ENCODE results near the gene OTOG.

OTOG gene, protein sequence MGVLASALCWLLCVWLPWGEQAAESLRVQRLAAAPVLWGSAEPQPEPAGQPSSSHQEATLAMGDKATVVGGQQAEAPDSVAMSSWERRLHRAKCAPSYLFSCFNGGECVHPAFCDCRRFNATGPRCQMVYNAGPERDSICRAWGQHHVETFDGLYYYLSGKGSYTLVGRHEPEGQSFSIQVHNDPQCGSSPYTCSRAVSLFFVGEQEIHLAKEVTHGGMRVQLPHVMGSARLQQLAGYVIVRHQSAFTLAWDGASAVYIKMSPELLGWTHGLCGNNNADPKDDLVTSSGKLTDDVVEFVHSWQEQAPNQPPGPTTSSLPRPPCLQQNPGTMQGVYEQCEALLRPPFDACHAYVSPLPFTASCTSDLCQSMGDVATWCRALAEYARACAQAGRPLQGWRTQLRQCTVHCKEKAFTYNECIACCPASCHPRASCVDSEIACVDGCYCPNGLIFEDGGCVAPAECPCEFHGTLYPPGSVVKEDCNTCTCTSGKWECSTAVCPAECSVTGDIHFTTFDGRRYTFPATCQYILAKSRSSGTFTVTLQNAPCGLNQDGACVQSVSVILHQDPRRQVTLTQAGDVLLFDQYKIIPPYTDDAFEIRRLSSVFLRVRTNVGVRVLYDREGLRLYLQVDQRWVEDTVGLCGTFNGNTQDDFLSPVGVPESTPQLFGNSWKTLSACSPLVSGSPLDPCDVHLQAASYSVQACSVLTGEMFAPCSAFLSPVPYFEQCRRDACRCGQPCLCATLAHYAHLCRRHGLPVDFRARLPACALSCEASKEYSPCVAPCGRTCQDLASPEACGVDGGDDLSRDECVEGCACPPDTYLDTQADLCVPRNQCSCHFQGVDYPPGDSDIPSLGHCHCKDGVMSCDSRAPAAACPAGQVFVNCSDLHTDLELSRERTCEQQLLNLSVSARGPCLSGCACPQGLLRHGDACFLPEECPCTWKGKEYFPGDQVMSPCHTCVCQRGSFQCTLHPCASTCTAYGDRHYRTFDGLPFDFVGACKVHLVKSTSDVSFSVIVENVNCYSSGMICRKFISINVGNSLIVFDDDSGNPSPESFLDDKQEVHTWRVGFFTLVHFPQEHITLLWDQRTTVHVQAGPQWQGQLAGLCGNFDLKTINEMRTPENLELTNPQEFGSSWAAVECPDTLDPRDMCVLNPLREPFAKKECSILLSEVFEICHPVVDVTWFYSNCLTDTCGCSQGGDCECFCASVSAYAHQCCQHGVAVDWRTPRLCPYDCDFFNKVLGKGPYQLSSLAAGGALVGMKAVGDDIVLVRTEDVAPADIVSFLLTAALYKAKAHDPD (N-terminal part only)

GRCh38 chr11:17547051-17547577, at the start of gene OTOG:
TSS of gene OTOG (plus strand) at chr11:17547259. CDS start at chr11:17547373, 114 bp downstream.
- DNase-seq (ENCODE audit: extremely low read depth in 1 of 2, low read depth in 1 of 2), result no peak

GRCh38 chr11:17498058-17498457, 49.0 kb upstream of the OTOG start:
- no peak for DNase-seq (ENCODE audit: extremely low read depth in 1 of 2, low read depth in 1 of 2)

DNA sequence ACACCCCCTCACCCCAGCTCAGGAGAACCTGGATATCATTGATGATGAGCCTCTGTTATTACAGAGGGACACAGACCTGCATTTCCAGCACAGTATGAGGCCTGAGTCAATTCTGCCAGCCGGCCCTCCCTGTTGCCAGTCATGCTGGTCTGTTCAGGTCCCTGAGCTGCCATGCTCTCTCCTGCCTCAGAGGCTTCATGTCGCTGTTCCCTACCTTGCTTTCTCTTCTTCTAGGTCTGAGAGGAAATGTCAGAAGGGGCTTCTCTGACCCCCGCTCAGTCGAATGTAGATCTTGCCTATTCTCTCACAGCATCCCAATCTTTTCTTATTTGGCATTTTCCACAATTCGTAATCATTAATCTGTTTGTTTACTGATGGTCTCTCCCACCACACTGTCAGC, 48.6 kb upstream of the OTOG start:
- DNase-seq (ENCODE audit: extremely low read depth in 1 of 2, low read depth in 1 of 2), result no peak

- DNase-seq (ENCODE audit: extremely low read depth in 1 of 2, low read depth in 1 of 2), result no peak
These were observed 46.4 kb upstream of the OTOG start for GRCh38 chr11:17500673-17501072.

DNA sequence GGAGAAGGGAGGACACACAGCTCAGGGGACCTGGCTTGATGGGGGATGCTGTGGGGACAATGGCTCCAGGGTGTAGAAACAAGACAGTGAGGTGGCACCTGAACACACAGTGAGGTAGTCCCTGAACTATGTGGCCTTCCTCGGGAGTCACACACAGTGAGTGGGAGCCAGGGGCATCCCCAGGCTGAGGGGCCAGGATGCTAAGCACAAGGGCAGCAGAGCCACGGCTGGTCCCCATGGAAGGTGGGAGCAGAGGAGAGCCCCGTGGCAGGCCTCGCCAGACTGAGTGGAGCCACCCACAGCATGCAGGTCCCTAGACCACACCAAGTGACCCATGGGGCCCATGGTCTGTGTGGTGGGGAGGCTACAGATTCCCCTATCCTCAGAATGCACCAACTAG, 44.4 kb upstream of the OTOG start:
- DNase-seq (ENCODE audit: extremely low read depth in 1 of 2, low read depth in 1 of 2), result no peak

DNA sequence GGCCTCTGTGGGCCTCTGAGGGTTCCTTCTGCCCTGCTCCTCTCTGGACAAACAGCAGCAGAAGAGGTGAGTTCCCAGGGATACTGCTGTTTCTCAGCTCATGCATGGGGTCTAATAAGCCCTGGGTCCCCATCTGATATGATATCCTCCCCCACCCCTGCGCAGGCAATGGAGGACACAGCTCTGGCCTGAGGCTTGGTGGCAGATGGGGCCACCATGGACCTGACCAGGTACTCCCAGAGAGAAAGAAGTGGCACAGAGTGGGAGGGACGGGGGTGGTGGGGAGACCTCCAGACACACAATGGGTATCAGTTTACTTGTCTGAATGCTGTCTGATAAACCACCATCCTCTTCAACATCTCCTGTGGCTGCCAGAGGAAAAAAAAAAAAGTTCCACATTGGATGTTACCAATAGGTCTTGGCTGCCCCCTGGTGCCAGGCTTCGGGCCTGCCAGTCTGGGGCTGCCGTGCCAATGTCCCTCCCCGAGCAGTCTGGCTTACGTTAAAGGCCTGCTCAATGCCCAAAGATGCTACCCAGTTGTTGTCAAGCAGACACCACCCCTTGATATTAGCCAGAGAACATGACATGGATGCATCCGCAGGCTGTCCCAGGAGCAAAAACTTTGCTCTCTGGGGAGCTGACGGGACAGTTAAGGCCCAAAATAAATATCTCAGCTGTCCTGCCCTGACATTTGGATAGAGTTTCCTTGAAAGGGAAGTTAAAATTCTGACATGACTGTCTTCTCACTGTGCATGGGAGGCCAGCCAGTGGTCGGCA, 42.5 kb upstream of the OTOG start:
- peak; percentile 39 to 53 for DNase-seq (ENCODE audit: extremely low read depth in 1 of 2, low read depth in 1 of 2)

GRCh38 chr11:17505146-17505545, 41.9 kb upstream of the OTOG start:
- no peak for DNase-seq (ENCODE audit: extremely low read depth in 1 of 2, low read depth in 1 of 2)

DNA sequence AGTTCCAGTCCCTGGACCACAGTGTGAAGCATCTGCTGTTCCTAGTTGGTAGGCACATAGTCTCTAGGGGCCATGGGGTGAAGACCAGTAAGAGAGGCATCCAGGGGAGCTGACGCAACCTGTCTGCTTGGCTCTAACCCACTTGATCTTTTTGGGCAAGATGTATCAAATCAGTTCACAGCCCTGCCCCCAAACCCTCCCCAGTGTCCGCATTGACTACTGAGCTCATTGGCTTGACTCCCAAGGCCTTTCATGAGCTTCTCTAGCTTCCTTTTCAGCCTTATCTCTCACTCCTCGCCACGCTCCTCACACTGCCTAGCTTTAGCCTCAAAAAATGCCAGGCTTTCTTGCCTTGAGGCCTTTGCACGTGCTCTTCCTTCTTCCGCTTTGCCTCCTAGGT, 40.7 kb upstream of the OTOG start:
- DNase-seq (ENCODE audit: extremely low read depth in 1 of 2, low read depth in 1 of 2), result no peak

GRCh38 chr11:17506942-17507341, 40.1 kb upstream of the OTOG start:
- no peak for DNase-seq (ENCODE audit: extremely low read depth in 1 of 2, low read depth in 1 of 2)

- DNase-seq (ENCODE audit: extremely low read depth in 1 of 2, low read depth in 1 of 2), result no peak
These were observed 39.3 kb upstream of the OTOG start for GRCh38 chr11:17507773-17508172.

GRCh38 chr11:17508306-17508705, 38.8 kb upstream of the OTOG start:
- no peak for DNase-seq (ENCODE audit: extremely low read depth in 1 of 2, low read depth in 1 of 2)

GRCh38 chr11:17508791-17509190, 38.3 kb upstream of the OTOG start:
- no peak for DNase-seq (ENCODE audit: extremely low read depth in 1 of 2, low read depth in 1 of 2)

DNA sequence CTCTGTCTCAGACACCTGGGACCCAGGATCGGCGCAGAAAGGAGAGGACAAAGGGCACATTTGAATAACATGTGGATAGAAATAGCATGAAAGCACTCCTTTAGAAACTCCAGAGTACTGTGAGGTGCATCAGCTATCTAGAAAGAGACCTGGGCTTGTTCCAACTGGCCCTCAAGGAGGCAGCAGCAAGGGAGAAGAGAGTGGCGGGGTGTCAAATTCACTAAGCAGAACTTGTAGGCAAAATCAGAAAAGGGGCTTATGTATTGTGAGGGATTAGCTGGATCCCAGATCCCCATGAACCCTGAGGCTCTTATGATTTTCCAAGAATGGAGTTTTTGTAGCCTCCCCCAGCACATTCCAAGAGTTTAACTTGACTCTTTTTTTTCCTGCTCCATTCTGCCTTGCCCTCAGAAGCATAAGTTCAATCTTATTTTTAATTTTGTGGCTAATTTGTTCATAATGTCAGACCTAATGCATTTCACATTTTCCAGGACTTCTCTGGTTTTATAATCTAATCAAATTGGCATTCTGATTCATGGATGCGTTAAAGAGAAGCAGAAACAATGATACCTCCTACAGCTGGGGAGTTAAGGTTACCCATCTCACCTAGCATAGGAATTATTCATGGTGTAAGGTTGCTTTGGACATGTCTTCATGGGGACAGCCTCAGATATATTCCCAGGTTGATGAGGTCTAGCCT, 36.4 kb upstream of the OTOG start:
- no peak for DNase-seq (ENCODE audit: extremely low read depth in 1 of 2, low read depth in 1 of 2)

- DNase-seq (ENCODE audit: extremely low read depth in 1 of 2, low read depth in 1 of 2), result no peak
These were observed 35.5 kb upstream of the OTOG start for GRCh38 chr11:17511571-17511970.

- no peak for DNase-seq (ENCODE audit: extremely low read depth in 1 of 2, low read depth in 1 of 2)
These were observed 35.0 kb upstream of the OTOG start for GRCh38 chr11:17512101-17512500.

DNA sequence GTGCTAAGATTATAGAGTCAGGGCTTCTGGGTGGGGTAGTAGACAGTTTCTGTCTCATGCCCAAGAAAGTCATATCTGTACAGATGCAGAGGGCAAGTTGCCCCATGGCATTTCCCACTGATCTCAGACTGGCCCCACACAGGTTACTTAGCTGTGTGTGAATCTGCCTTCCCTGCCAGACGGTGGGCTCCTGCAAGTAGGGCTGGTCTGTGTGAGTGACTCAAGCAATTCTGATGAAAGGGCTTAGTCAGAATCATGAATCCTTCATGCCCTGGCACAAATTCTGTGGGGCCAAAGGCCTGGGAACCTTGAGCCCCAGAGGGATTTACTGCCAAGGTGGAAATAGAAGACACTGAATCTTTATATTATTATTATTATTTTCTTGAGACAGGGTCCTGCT, 33.2 kb upstream of the OTOG start:
- peak in 1 of 2 donors; percentile 16 for DNase-seq (ENCODE audit: extremely low read depth in 1 of 2, low read depth in 1 of 2)

DNA sequence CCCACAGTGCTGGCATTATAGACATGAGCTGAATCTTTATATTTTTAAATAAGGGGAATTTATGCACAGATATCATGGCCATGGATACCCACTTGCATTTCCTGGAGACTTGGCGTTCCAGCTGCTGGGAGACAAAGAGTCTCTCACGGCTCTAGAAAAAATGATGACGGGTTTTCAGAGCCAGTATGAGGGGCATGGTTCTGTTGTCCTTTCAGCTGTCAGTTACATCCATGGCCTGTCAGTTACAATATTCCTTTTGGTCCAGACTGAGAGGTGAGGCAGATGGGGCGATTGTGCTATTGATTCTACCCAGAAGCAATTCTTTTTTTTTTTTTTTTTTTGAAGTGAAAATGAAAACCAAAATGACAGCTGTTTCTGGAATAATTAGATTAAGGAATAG, 32.6 kb upstream of the OTOG start:
- no peak for DNase-seq (ENCODE audit: extremely low read depth in 1 of 2, low read depth in 1 of 2)

DNA sequence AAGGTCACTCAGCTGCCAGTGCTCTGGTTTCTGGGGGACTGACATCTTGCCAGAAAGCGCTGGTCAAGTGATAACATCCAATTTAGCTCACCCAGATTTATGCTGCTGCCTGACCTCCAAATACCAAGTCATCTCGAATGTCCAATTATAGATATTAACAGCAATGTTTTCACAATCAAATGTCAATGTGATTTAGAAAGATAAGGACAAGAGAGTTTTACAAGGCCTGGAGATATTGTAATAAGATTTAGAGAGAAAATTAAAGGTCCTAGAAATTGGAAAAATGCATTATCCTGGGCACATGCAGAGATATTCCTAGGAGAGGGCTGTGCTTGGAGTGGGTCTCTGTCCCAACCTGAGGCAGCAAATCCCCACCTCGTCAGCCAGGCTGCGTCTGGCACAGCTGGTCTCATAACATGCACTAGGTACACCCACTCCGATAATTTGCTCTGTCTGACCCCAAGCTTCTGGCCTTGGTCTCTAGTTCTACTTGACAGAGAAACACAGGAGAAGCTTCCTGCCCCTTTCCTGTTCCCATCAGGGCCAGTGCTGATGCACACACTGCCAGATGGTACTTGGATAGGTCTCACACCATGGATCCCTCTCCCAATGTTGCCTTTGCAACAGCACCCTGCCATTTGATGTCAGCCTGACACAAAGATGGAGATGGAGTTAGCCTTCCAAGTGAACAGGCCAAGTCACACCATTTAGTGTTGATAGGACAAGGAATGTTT, 31.4 kb upstream of the OTOG start:
- DNase-seq (ENCODE audit: extremely low read depth in 1 of 2, low read depth in 1 of 2), result no peak

Measured in stimulated activated CD8-positive, alpha-beta memory T cell treated with anti-CD3 and anti-CD28 coated beads, Interleukin-7, amount 100 ng/mL, for 48 hours (primary cell).